ENCODE data around the gene HBEGF.

The HBEGF gene

DNA sequence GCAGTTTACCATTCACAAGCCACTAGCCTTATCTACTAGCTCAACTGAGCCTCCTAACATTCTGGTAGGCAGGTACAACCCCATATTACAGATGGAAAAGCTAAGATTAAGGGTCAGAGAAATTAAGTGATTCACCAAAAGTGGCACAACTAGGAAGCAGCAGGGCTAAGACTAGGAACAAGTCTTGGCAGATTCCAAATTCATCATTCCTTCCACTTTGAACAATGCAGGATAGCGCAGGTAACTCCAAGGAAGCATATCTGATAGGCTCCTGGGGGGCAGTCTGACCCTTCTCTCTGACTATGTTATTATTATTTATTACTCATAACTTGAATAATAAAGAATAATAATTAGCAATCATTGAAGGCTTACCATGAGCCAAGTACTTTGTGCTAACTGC lies 8.5 kb downstream of the HBEGF start:
- H3K9ac ChIP-seq (ENCODE audit: low read length): no peak overlapping the region
- no peaks in the 10 kb centered on the region for H3F3A ChIP-seq (ENCODE audit: insufficient read depth, low read length)
- TF ChIP-seq CTCF (IDR thresholded peaks at IDR 0.05; ENCODE audit: low read length): no peak
- TF ChIP-seq EZH2 (IDR thresholded peaks at IDR 0.05; ENCODE audit: borderline replicate concordance, low read length): no peak
- H3K27ac ChIP-seq (ENCODE audit: low read depth, low read length, poor library complexity, severe bottlenecking): no peak overlapping the region
- no peaks in the 10 kb centered on the region for H4K20me1 ChIP-seq (ENCODE audit: insufficient read depth, low read length)
- no peaks in the 10 kb centered on the region for H3K79me2 ChIP-seq (ENCODE audit: insufficient read depth, low read length)
- H3K9me2 ChIP-seq (ENCODE audit: low read depth, low read length): no peaks in the 10 kb centered on the region
- H3K4me3 ChIP-seq (ENCODE audit: low read depth, low read length, poor library complexity, severe bottlenecking): no peak overlapping the region
- no peak overlapping the region for H3K4me2 ChIP-seq (ENCODE audit: low read length)
- H3K4me1 ChIP-seq (ENCODE audit: insufficient read depth, low read length, severe bottlenecking): peaks cover 11% of the 10 kb centered on the region
- H3K36me3 ChIP-seq (ENCODE audit: insufficient read depth, low read length): peaks cover 51% of the 10 kb centered on the region
- no peak overlapping the region for H2AFZ ChIP-seq (ENCODE audit: low read length)
- H3K9me3 ChIP-seq (ENCODE audit: low read length): no peaks in the 10 kb centered on the region
- H3K27me3 ChIP-seq (ENCODE audit: insufficient read depth, low read length): no peaks in the 10 kb centered on the region

DNA sequence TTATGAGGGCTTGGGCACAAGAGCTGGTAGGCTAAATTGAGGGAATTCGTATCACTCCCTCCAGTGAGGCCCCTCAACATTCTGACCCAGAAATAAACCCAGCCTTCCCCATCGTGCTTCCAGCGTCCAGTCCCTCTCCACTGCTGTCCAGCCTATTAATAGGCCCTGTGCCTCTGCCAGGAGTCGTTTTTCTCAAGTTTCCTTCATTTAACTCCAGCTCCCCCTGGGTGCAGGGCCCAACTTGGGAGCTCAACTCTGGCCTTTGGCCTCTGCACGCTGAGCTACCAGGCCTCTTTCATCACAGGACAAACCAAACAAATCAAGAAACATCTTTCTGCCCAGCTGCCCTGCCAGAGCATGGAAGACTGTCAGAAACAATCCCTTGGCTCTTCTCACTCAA lies 10.0 kb downstream of the HBEGF start:
- no peaks in the 10 kb centered on the region for H3K79me2 ChIP-seq (ENCODE audit: insufficient read depth, low read length)
- H3K4me3 ChIP-seq (ENCODE audit: low read depth, low read length, poor library complexity, severe bottlenecking): no peak overlapping the region
- no peaks in the 10 kb centered on the region for H3K9me2 ChIP-seq (ENCODE audit: low read depth, low read length)
- TF ChIP-seq EZH2 (IDR thresholded peaks at IDR 0.05; ENCODE audit: borderline replicate concordance, low read length): no peak
- TF ChIP-seq CTCF (IDR thresholded peaks at IDR 0.05; ENCODE audit: low read length): no peak
- no peak overlapping the region for H3K9ac ChIP-seq (ENCODE audit: low read length)
- no peaks in the 10 kb centered on the region for H3K4me1 ChIP-seq (ENCODE audit: insufficient read depth, low read length, severe bottlenecking)
- no peaks in the 10 kb centered on the region for H3K27me3 ChIP-seq (ENCODE audit: insufficient read depth, low read length)
- H3K36me3 ChIP-seq (ENCODE audit: insufficient read depth, low read length): peaks cover 49% of the 10 kb centered on the region
- no peaks in the 10 kb centered on the region for H3K9me3 ChIP-seq (ENCODE audit: low read length)
- no peak overlapping the region for H3K27ac ChIP-seq (ENCODE audit: low read depth, low read length, poor library complexity, severe bottlenecking)
- H4K20me1 ChIP-seq (ENCODE audit: insufficient read depth, low read length): no peaks in the 10 kb centered on the region
- H3F3A ChIP-seq (ENCODE audit: insufficient read depth, low read length): no peaks in the 10 kb centered on the region
- no peak overlapping the region for H3K4me2 ChIP-seq (ENCODE audit: low read length)
- H2AFZ ChIP-seq (ENCODE audit: low read length): no peak overlapping the region

GRCh38 chr5:140331638-140332037 lies 14.8 kb downstream of the HBEGF start:
- Histone ChIP-seq H3K4me2 (ENCODE audit: low read length) (no peak overlapping the region), H3K4me1 (ENCODE audit: insufficient read depth, low read length, severe bottlenecking) (no peaks in the 10 kb centered on the region), H3K4me3 (ENCODE audit: low read depth, low read length, poor library complexity, severe bottlenecking) (no peak overlapping the region), H2AFZ (ENCODE audit: low read length) (no peak overlapping the region), H3F3A (ENCODE audit: insufficient read depth, low read length) (no peaks in the 10 kb centered on the region; the same call in 1 of the 2 replicates), H3K79me2 (ENCODE audit: insufficient read depth, low read length) (no peaks in the 10 kb centered on the region), H4K20me1 (ENCODE audit: insufficient read depth, low read length) (no peaks in the 10 kb centered on the region), H3K27ac (ENCODE audit: low read depth, low read length, poor library complexity, severe bottlenecking) (no peak overlapping the region), H3K27me3 (ENCODE audit: insufficient read depth, low read length) (no peaks in the 10 kb centered on the region), H3K36me3 (ENCODE audit: insufficient read depth, low read length) (peaks cover 35% of the 10 kb centered on the region), H3K9me2 (ENCODE audit: low read depth, low read length) (no peaks in the 10 kb centered on the region), H3K9ac (ENCODE audit: low read length) (no peak overlapping the region), H3K9me3 (ENCODE audit: low read length) (no peaks in the 10 kb centered on the region)
- TF ChIP-seq EZH2 (IDR thresholded peaks at IDR 0.05; ENCODE audit: borderline replicate concordance, low read length) (no peak), CTCF (IDR thresholded peaks at IDR 0.05; ENCODE audit: low read length) (no peak)
